ENCODE results near the gene LRRC28.

The LRRC28 gene

DNA sequence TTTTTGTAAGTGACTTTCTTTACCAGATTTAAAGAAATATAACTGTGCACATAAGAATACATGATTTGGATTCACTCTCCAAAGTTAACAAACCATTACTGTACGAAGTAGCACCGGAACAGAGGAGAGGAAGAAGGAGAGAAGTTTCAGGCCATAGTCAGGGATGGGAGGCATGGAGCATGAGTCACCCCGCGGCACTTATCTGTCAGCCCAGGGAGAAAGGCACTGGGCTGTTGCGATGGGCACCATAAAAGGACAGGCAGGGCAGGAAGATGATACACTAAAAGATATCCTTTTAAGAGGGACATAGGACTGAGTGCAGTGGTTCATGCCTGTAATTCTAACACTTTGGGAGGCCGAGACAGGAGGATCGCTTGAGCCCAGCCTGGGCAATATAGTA lies 38.9 kb upstream of the LRRC28 start:
- no peak overlapping the region for H3K4me3 ChIP-seq (replicated peaks; ENCODE audit: low read depth, low read length)
- TF ChIP-seq, protein P1, sequence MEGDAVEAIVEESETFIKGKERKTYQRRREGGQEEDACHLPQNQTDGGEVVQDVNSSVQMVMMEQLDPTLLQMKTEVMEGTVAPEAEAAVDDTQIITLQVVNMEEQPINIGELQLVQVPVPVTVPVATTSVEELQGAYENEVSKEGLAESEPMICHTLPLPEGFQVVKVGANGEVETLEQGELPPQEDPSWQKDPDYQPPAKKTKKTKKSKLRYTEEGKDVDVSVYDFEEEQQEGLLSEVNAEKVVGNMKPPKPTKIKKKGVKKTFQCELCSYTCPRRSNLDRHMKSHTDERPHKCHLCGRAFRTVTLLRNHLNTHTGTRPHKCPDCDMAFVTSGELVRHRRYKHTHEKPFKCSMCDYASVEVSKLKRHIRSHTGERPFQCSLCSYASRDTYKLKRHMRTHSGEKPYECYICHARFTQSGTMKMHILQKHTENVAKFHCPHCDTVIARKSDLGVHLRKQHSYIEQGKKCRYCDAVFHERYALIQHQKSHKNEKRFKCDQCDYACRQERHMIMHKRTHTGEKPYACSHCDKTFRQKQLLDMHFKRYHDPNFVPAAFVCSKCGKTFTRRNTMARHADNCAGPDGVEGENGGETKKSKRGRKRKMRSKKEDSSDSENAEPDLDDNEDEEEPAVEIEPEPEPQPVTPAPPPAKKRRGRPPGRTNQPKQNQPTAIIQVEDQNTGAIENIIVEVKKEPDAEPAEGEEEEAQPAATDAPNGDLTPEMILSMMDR (IDR thresholded peaks at IDR 0.05; ENCODE audit: low read length, missing control alignments): no peak
- peak; percentile 35 for DNase-seq (ENCODE audit: low read depth)

DNA sequence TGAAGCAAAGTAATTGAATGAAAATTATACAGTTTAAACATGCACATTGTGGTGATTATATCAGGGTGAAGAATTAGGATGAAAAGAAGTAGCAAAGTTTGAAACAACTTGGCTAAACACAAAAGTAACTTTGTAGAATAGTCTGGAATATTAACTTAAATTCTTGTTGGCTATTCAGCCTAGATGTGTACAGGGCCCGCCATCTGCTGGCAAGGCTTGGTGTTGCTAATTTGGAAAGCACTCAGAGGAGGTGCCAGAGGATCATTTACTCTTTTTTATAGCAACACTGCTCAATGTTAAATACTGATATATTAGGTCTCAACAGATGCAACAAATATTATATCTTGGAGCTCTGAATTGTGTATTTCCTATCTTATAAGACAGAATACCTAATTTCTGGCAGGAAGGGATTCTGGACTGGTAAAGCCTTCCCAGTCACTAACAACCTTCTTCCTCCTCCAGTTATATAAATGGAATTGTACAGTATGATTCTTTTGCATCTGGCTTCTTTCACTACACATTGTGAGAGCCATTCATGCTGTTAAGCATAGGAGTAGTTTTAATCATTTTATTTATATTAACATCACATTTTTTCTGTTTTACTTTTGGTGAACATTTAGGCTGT lies 38.0 kb upstream of the LRRC28 start:
- TF ChIP-seq, protein P1 (IDR thresholded peaks at IDR 0.05; ENCODE audit: low read length, missing control alignments): peak; percentile 95
- DNase-seq (ENCODE audit: low read depth): peak; percentile 78
- H3K4me3 ChIP-seq (replicated peaks; ENCODE audit: low read depth, low read length): no peak overlapping the region

GRCh38 chr15:99224372-99225214 lies 26.7 kb upstream of the LRRC28 start:
- TF ChIP-seq, protein P1 (IDR thresholded peaks at IDR 0.05; ENCODE audit: low read length, missing control alignments): no peak
- DNase-seq (ENCODE audit: low read depth): no peak
- no peak overlapping the region for H3K4me3 ChIP-seq (replicated peaks; ENCODE audit: low read depth, low read length)

GRCh38 chr15:99226802-99227201 lies 24.5 kb upstream of the LRRC28 start:
- H3K4me3 ChIP-seq (replicated peaks; ENCODE audit: low read depth, low read length): no peak overlapping the region
- no peak for DNase-seq (ENCODE audit: low read depth)
- TF ChIP-seq, protein P1 (IDR thresholded peaks at IDR 0.05; ENCODE audit: low read length, missing control alignments): no peak

DNA sequence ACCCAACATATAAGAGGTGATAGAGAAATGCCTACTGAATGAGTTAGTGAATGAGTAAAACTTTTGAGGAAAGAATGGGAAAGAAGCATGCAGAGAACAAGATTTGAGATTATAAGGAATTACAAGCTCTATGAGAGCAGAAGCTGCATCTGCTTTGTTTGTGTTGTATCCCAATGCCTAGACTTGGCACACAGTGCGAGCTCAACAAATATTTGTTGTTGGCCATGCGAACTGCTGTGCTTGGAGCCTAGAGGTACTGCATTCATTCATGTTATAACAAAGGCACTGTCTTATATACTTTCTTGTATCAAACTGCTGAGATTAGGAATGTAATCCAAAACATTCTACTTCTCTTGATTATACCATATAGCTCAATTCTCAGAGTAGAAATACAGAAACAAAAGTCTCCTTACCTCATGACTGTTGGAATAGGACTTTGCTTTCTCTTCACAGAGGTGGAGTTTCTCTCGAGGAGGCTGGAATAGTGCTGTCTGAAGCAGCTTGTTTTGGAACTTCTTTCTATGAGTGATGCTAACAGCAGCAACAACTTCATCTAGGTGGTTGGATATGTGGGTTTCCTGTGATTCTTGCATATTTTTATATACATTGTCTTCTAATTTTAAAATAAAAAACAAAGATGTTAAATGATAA lies 23.0 kb upstream of the LRRC28 start:
- DNase-seq (ENCODE audit: low read depth): no peak
- no peak overlapping the region for H3K4me3 ChIP-seq (replicated peaks; ENCODE audit: low read depth, low read length)
- TF ChIP-seq, protein P1 (IDR thresholded peaks at IDR 0.05; ENCODE audit: low read length, missing control alignments): no peak

DNA sequence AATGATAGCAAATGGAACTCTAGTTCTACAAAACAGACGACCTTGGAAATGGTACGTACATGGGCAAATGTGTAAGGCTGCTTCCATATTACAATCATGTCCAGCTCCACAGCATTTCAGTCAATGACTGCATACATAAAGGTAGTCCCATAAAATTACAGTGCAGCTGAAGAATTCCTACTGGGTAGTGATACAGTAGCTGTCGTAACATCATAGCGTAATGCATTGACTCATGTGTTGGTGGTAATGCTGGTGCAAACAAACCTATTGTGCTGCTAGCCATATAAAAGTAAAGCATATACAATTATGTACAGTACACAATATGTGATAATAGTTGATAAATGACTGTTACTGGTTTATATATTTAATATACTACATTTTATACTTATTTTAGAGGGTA lies 20.4 kb upstream of the LRRC28 start:
- TF ChIP-seq, protein P1 (IDR thresholded peaks at IDR 0.05; ENCODE audit: low read length, missing control alignments): no peak
- H3K4me3 ChIP-seq (replicated peaks; ENCODE audit: low read depth, low read length): no peak overlapping the region
- DNase-seq (ENCODE audit: low read depth): no peak
